NCI-H1105 treated with DMSO at 0.1 percent for 48 hours (cell line): ENCODE measurements around the gene RAD51B.

Experiments used
- DNase-seq: peaks from one replicate; lab custom pipeline; 2025; lab: John Stamatoyannopoulos, UW

Gene RAD51B

GRCh38 chr14:68336165-68336564, 516.6 kb downstream of the RAD51B start:
- no peak for DNase-seq

DNA sequence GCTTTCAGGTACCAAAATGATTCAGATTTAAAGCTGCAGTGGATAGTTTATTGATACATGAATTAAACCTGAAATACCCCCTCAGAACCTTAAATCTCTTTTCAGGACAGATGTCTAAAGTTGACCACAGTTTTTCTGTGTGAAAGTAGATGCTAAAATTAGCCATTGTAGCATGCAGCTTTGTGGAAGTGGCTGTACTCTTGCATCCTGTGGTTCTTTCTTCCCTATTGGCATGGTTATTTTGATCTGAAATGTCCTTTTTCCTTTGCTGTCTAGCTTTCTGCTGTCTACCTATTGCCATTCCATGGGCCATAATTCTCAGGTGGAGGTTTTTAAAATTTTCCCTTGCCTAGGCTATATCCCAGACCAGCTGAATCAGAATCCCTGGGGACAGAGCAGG, 517.7 kb downstream of the RAD51B start:
- DNase-seq = no peak

DNA sequence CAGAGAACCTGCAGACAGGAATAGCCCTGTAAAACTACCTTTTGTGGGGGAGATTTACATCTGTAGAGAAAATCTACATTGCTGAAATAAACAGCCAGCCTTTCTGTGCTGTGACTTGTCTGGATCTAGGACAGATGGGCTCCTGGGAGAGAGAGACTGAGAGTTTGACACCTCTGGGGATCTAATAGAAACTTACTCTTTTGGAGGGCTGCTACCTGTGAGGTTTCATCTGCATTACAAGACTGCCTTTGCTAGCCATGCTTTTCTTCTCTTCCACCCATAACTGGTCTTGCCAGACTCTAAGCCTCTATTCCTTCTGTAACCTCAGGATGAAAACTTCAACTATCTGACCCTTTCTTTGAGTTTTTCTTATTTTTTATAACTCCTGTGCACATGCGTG, 520.7 kb downstream of the RAD51B start:
- DNase-seq = no peak

GRCh38 chr14:68341411-68342212, 522.0 kb downstream of the RAD51B start:
- DNase-seq = no peak

- DNase-seq = no peak
These were observed 522.7 kb downstream of the RAD51B start for GRCh38 chr14:68342216-68342763.

- DNase-seq = no peak
These were observed 524.0 kb downstream of the RAD51B start for GRCh38 chr14:68343534-68344118.

DNA sequence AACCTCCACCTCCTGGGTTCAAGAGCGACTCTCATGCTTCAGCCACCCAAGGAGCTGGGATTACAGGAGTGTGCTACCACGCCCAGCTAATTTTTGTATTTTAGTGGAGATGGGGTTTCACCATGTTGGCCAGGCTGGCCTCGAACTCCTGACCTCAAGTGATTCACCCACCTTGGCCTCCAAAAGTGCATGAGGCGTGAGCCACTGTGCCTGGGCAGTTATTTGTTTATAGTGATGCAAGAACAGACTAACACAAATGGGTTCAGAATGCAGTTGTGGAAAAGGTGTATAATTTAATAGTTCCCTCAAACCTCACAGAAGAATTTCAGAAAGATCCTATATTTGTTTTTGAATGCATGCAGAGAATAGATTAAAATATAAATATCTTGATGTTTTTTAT, 526.2 kb downstream of the RAD51B start:
- DNase-seq = no peak

- DNase-seq = no peak
These were observed 527.2 kb downstream of the RAD51B start for GRCh38 chr14:68346556-68347343.

DNA sequence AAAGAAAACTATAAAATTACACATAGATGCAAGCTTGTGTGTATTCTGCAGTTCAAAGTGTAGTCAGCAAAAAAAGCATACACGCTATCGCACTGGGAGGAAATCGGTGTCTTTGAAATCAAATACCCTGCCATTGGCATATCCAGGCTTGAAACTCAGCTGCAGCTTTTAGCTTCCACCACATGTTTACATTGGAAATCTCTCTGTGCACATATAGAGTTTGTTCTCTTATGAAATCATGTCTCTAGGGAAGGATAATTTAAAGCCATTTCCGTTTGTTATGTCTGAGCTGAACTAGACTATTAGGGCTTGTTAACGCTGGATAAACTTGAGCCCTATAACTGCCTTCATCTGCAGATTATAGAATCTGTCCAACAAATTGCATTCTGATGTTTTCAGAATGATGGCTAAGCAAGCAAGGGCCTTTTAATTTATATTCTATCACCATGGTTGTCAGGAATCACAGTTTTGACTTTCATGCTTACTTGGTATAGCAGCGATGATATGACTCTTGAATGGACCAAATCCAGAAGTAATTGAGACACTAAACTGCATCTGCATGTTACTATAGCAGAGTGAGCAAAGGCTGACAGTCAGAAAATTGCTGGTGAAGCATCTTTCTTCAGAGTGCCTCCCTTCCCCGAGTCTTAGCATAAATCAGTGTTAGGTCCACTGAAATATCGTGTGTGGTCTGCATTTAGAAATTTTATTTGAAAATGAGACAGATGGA, 530.5 kb downstream of the RAD51B start:
- no peak for DNase-seq

GRCh38 chr14:68355415-68355814, 535.8 kb downstream of the RAD51B start:
- DNase-seq = no peak

GRCh38 chr14:68357777-68358176, 538.2 kb downstream of the RAD51B start:
- DNase-seq = no peak

GRCh38 chr14:68358500-68358899, 538.9 kb downstream of the RAD51B start:
- DNase-seq = no peak

- DNase-seq = no peak
These were observed 539.6 kb downstream of the RAD51B start for GRCh38 chr14:68359022-68359836.

- DNase-seq = no peak
These were observed 540.4 kb downstream of the RAD51B start for GRCh38 chr14:68359837-68360552.

DNA sequence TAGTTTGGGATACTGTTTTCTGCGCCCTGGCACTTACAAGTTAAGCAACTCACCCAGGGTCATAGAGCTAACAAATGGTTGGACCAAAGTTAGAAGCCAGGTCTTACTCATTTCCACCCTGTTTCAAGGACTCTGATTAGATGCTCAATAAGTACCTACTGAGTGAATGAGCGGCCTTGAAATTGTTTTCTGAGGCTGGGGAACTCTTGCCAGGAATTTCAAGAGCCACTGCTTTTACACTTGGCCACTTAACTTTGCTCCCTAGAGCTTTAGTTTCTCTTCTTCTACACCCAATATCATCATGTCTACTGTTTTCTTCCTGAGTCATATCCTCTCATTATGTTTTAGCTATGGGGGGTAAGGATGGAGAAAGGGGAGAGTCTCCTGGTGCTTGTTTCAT, 541.7 kb downstream of the RAD51B start:
- no peak for DNase-seq

GRCh38 chr14:68362846-68363245, 543.3 kb downstream of the RAD51B start:
- DNase-seq = no peak

DNA sequence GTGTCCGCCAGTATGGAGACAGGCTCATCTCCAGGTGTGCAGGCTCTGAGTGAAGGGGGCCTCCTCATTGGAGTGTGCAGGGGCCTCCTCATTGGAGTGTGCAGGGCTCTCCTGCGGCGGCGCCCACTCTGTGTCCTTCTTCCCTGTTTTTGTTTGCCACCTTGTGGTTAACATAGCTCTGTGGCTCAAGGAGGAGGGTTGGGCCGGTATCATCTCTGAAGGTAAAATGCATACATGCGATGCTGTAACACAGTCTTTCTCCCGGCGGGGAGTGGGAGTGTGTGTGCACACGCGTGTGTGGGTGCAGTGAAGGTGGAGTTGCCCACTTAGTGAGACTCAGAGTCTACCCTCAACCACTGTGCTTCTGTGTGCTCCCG, 543.9 kb downstream of the RAD51B start:
- DNase-seq = no peak

DNA sequence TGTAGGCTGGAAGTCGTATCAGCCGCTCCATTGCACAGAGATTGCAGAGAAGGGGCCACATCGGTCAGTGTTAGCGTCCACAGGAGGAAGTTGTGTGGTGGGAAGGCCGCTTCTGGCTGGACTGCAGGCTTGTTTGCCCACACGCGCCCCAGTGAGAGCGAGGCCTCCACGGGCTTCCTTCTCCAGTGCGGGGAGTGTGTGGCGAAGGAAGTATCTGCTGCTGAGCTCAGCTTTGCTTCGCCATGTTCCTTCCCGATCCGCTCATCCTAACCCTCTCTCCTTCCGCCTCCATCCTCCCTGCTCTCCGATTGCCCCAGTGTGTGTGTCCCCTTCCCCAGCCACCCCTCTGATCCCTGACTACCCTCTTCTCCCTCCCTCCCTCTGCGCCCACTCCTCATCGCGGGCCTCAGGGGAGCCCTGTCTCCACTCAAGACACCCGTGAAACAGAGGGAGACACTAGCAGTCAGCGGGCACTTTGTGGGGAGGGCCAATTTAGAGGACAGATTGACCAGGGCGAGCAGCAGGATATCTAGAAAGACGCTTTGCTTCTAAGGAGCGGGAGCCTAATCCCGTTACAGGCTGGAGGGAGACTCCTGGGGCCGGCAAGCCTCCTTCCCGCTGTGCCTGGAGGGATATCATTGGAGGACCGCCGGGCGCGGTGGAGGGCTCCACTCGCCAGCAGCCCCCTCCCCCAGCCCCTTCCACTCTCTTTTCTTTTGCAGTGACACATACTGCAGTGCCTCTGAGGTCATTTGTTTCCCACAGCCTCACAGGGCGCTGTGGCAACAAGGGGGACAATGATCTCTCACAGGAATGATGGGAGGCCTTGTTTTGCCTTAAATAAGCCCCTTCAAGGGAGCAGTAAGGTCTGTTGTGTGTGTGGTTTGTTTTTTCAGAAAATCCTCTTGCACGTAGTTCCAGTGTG, 544.5 kb downstream of the RAD51B start:
- DNase-seq = no peak

DNA sequence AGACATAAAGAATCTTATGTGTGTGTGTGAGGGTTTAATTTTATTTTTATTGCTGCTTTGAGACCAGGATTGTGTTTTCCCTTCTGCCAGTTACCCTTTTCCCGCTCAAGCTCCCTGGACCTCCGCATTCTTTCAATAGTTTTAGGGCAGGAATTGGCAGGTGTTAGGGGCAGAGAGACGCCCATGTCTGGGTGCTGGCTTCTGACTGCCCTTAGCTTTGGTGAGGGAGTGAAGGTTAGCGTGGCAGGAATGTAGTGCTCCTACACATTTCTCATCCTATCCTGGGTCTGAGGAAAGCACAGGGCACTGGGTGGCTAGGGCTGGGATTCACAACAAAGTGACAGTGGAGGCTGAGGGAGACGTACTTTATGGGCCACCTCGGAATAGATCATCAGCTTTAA, 545.2 kb downstream of the RAD51B start:
- no peak for DNase-seq
